Testis (tissue), 2 donors: ENCODE measurements around the gene STK24.

ENCODE experiments used
- CTCF ChIP-seq, 3 experiments: fragments of 450-650 bp in 2 of 3; fragments of 200-600 bp in 1 of 3; sonication (generic) in 1 of 3; IDR thresholded peaks; one replicate each; pipeline ENCODE4 v1.5.1; 2016 to 2019; ENCODE audit warnings: antibody characterized with exemption in 3 of 3, mild to moderate bottlenecking in 2 of 3, moderate library complexity in 1 of 3
- POLR2A ChIP-seq: fragments of 450-650 bp; IDR thresholded peaks from one replicate; pipeline ENCODE4 v1.6.1; 2017; ENCODE audit warnings: antibody characterized with exemption, mild to moderate bottlenecking, moderate library complexity

GRCh38 chr13:98462241-98462882, 114.5 kb downstream of the STK24 start:
- TF ChIP-seq CTCF (IDR thresholded peaks at IDR 0.05) (no peak), POLR2A (no peak)
